ENCODE measurements around the gene SLC9A8.
"Not testable (repeated sequence)": the region's sequence is repeated elsewhere in the genome, so short reads cannot be mapped to it uniquely, and the experiment has no call there.

SLC9A8 gene

GRCh38 chr20:49786668-49787370 lies 25.8 kb upstream of the SLC9A8 start:
- no peak for DNase-seq

GRCh38 chr20:49787371-49788357 lies 25.0 kb upstream of the SLC9A8 start:
- DNase-seq, result no peak

GRCh38 chr20:49790077-49790798 lies 22.4 kb upstream of the SLC9A8 start:
- DNase-seq, result no peak

- no peak for DNase-seq
Observed at GRCh38 chr20:49791165-49791564, 21.5 kb upstream of the SLC9A8 start.

- DNase-seq, result no peak
Observed at GRCh38 chr20:49792006-49792405, 20.6 kb upstream of the SLC9A8 start.

GRCh38 chr20:49792611-49793010 lies 20.0 kb upstream of the SLC9A8 start:
- no peak for DNase-seq

- no peak for DNase-seq
Observed at GRCh38 chr20:49794336-49795134, 18.1 kb upstream of the SLC9A8 start.

GRCh38 chr20:49795135-49795424 lies 17.5 kb upstream of the SLC9A8 start:
- no peak for DNase-seq

- no peak for DNase-seq
Observed at GRCh38 chr20:49796600-49797343, 15.9 kb upstream of the SLC9A8 start.

- DNase-seq, result no peak
Observed at GRCh38 chr20:49797344-49797615, 15.3 kb upstream of the SLC9A8 start.

- no peak for DNase-seq
Observed at GRCh38 chr20:49798718-49799117, 13.9 kb upstream of the SLC9A8 start.

- no peak for DNase-seq
Observed at GRCh38 chr20:49799698-49800097, 12.9 kb upstream of the SLC9A8 start.

- no peak for DNase-seq
Observed at GRCh38 chr20:49803418-49803817, 9.2 kb upstream of the SLC9A8 start.

GRCh38 chr20:49804364-49804763 lies 8.3 kb upstream of the SLC9A8 start:
- no peak for DNase-seq

- DNase-seq, result not testable (repeated sequence)
Observed at GRCh38 chr20:49805224-49805876, 7.3 kb upstream of the SLC9A8 start.

- DNase-seq, result no peak
Observed at GRCh38 chr20:49808753-49809152, 3.9 kb upstream of the SLC9A8 start.

- no peak for DNase-seq
Observed at GRCh38 chr20:49809803-49810359, 2.7 kb upstream of the SLC9A8 start.

- DNase-seq, result no peak
Observed at GRCh38 chr20:49810491-49811190, 2.0 kb upstream of the SLC9A8 start.

GRCh38 chr20:49811825-49812506 lies 662 bp upstream of the SLC9A8 start:
- no peak for DNase-seq
